Transverse colon (tissue), 4 donors: ENCODE measurements around the gene CHST15.

Source experiments
- EP300 ChIP-seq: sonication (generic); formaldehyde crosslinking; IDR thresholded peaks from one replicate; pipeline ENCODE4 v1.6.1; 2017; ENCODE audit warnings: antibody characterized with exemption, low read depth
- POLR2A ChIP-seq: fragments of 450-650 bp; IDR thresholded peaks from one replicate; pipeline ENCODE4 v1.6.1; 2016; ENCODE audit warnings: antibody characterized with exemption, mild to moderate bottlenecking, moderate library complexity
- POLR2AphosphoS5 ChIP-seq, 3 donors: sonication (generic); formaldehyde crosslinking; IDR thresholded peaks; one replicate each; pipeline ENCODE4 v1.6.1; 2016; ENCODE audit warnings: antibody characterized with exemption in 3 of 3
- TF ChIP-seq, protein P1 (sequence below), 5 experiments: fragments of 200-600 bp in 3 of 5; fragments of 450-650 bp in 2 of 5; sonication (generic) in 3 of 5; IDR thresholded peaks; 1 replicate in 2 of 5; 2 replicates in 3 of 5; pipeline ENCODE4 v1.5.1; 2016 to 2017; ENCODE audit warnings: antibody characterized with exemption in 5 of 5, inconsistent platforms in 3 of 5, mild to moderate bottlenecking in 2 of 5, moderate library complexity in 1 of 5

DNA sequence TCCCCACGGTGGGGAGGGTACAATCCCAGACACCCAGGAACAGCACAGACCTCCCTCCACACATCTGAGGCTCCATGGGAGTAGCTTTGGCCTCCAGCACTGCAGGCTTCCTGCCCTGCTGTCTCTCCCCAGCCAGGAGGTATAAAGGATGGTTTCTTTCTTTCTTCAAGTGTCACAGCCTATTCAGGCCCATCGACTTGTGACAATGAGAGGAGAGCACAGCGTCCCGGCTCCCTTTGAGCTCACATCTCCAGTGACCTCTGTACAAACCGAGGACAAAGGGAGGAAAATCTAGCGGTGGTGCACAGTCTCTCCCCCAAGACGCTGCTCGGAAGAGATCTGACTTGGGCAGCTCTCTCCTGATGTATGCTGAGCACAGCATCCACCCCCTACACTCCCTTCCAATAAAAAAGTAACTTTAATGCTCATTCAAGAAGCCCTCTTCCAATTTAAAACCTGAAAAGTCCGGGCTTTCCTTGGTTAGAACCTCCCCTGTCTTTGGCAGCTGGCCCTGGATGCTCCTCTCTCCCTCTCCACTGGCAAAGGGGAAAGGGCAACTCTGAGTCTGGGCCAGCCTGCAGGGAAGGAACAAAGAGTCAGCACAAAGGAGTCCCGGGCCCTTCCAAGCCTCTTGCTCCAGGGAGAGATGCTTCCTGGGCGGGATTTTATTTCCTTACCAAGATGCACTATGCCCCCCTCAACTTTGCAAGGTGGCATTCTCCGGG is 18.0 kb downstream of the CHST15 start:
- no peak for TF ChIP-seq EP300
- TF ChIP-seq POLR2A, result no peak
- TF ChIP-seq POLR2AphosphoS5 (IDR thresholded peaks at IDR 0.05), result no peak
- TF ChIP-seq, protein P1, sequence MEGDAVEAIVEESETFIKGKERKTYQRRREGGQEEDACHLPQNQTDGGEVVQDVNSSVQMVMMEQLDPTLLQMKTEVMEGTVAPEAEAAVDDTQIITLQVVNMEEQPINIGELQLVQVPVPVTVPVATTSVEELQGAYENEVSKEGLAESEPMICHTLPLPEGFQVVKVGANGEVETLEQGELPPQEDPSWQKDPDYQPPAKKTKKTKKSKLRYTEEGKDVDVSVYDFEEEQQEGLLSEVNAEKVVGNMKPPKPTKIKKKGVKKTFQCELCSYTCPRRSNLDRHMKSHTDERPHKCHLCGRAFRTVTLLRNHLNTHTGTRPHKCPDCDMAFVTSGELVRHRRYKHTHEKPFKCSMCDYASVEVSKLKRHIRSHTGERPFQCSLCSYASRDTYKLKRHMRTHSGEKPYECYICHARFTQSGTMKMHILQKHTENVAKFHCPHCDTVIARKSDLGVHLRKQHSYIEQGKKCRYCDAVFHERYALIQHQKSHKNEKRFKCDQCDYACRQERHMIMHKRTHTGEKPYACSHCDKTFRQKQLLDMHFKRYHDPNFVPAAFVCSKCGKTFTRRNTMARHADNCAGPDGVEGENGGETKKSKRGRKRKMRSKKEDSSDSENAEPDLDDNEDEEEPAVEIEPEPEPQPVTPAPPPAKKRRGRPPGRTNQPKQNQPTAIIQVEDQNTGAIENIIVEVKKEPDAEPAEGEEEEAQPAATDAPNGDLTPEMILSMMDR (IDR thresholded peaks at IDR 0.05), result no peak
